Measurements from ENCODE around the gene USP12.

USP12 gene

DNA sequence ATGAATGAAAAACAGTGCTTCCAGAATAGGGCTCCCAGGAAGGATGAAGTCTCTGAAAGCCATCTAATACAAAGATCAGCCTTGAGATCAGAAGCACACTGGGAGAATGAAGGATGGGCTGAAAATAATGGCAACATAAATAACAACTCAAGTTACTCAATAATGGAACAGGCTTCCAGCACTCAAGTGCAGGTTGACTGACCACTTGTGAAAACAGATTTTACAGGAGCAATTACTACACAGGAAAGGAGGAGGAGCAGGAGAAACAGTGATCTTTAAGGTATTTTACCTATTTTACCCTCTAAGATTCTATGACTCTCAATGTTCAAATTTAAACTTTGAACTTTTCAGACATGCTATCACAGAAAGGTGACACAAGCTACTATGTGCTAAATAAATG is 106.0 kb downstream of the USP12 start:
- 0 out of 2 replicates have a peak, but pooled peaks cover 2% of the 10 kb centered on the region for H3F3A ChIP-seq (ENCODE audit: low read depth)
- H4K20me1 ChIP-seq (ENCODE audit: insufficient read depth, low read length, poor library complexity, severe bottlenecking): no peaks in the 10 kb centered on the region
- no peaks in the 10 kb centered on the region for H3K9me3 ChIP-seq (ENCODE audit: insufficient read depth, low read depth, low read length)
- H3K79me2 ChIP-seq (ENCODE audit: insufficient read depth, low read length): no peaks in the 10 kb centered on the region
- peaks cover 27% of the 10 kb centered on the region; the same call in 1 of the 2 replicates for H3K36me3 ChIP-seq (ENCODE audit: insufficient read depth, low read length)
- no peak for TF ChIP-seq CTCF (conservative IDR thresholded peaks at IDR 0.05; ENCODE audit: low read length)
- TF ChIP-seq EZH2phosphoT487 (IDR thresholded peaks at IDR 0.05; ENCODE audit: borderline replicate concordance): no peak
- H3K4me3 ChIP-seq (ENCODE audit: low read length, poor library complexity, severe bottlenecking): no peak overlapping the region
- H3K4me2 ChIP-seq (ENCODE audit: low read depth, low read length, poor library complexity, severe bottlenecking): no peak overlapping the region
- no peaks in the 10 kb centered on the region for H3K27me3 ChIP-seq (ENCODE audit: insufficient read depth, low read length, poor library complexity, severe bottlenecking)
- H3K9ac ChIP-seq (ENCODE audit: low read depth, low read length, poor library complexity, severe bottlenecking): no peak overlapping the region
- no peaks in the 10 kb centered on the region for H3K9me2 ChIP-seq (replicated peaks; ENCODE audit: low read depth, low read length)
- no peaks in the 10 kb centered on the region for H3K4me1 ChIP-seq (ENCODE audit: insufficient read depth, low read length, poor library complexity, severe bottlenecking)
- no peak overlapping the region for H2AFZ ChIP-seq (ENCODE audit: low read length)

DNA sequence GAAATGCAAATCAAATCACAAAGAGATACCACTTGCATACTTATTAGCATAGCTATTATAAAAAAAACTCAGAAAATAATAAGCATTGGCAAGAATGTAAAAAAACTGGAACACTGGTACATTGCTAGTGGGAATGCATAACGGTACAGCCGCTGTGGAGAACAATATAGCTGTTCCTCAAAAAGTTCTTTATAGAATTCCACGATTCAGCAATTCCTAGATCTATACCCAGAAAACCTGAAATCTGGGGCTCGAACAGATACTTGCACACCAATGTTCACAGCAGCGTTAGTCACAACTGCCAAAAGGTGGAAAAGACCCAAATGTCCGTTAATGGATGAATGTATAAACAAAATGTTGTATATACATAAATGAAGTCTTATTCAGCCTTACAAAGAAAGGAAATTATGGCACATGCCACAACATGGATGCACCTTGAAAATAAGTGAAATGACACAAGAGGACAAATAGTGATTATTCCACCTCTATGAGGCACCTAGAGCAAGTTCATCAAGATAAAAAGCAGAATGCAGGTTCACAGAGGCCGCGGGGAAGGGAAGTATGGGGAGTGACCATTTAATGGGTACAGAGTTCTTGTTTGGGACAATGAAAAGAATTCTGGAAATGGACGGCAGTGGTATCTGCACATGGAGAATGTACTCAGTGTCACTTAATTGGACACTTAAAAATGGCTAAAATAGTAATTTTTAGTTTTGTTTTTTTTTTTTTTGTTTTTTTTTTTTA is 107.2 kb downstream of the USP12 start:
- Histone ChIP-seq H2AFZ (ENCODE audit: low read length) (no peak overlapping the region), H3K9me2 (replicated peaks; ENCODE audit: low read depth, low read length) (no peaks in the 10 kb centered on the region), H3K79me2 (ENCODE audit: insufficient read depth, low read length) (no peaks in the 10 kb centered on the region), H3K4me3 (ENCODE audit: low read length, poor library complexity, severe bottlenecking) (no peak overlapping the region), H4K20me1 (ENCODE audit: insufficient read depth, low read length, poor library complexity, severe bottlenecking) (no peaks in the 10 kb centered on the region), H3K9me3 (ENCODE audit: insufficient read depth, low read depth, low read length) (no peaks in the 10 kb centered on the region), H3K36me3 (ENCODE audit: insufficient read depth, low read length) (peaks cover 18% of the 10 kb centered on the region; the same call in 1 of the 2 replicates), H3K9ac (ENCODE audit: low read depth, low read length, poor library complexity, severe bottlenecking) (no peak overlapping the region), H3K4me2 (ENCODE audit: low read depth, low read length, poor library complexity, severe bottlenecking) (no peak overlapping the region), H3K27me3 (ENCODE audit: insufficient read depth, low read length, poor library complexity, severe bottlenecking) (no peaks in the 10 kb centered on the region), H3F3A (ENCODE audit: low read depth) (0 out of 2 replicates have a peak, but pooled peaks cover 2% of the 10 kb centered on the region), H3K4me1 (ENCODE audit: insufficient read depth, low read length, poor library complexity, severe bottlenecking) (no peaks in the 10 kb centered on the region)
- no peak for TF ChIP-seq CTCF (conservative IDR thresholded peaks at IDR 0.05; ENCODE audit: low read length)
- no peak for TF ChIP-seq EZH2phosphoT487 (IDR thresholded peaks at IDR 0.05; ENCODE audit: borderline replicate concordance)

DNA sequence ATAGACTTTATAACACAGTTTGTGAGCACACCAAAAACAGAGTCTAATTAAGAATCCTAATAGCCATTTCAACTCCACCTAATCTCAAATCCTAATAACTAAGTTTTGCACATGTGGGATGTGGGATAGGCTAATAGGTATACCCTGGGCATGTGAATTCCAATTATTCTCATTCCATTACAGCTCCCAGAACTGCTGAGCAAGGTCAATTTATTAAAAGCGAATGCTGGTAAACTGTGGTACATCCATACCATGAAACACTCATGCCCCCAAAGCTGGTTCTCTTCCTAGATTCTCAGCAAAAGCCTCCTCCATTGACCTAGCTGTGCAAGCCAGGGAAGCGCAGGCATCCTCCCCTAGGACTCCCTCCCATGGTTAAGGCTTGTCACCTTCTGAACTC is 113.8 kb downstream of the USP12 start:
- Histone ChIP-seq H3F3A (ENCODE audit: low read depth) (no peaks in the 10 kb centered on the region), H3K79me2 (ENCODE audit: insufficient read depth, low read length) (no peaks in the 10 kb centered on the region), H4K20me1 (ENCODE audit: insufficient read depth, low read length, poor library complexity, severe bottlenecking) (no peaks in the 10 kb centered on the region), H3K9me2 (replicated peaks; ENCODE audit: low read depth, low read length) (no peaks in the 10 kb centered on the region), H3K27me3 (ENCODE audit: insufficient read depth, low read length, poor library complexity, severe bottlenecking) (no peaks in the 10 kb centered on the region), H3K4me2 (ENCODE audit: low read depth, low read length, poor library complexity, severe bottlenecking) (no peak overlapping the region), H2AFZ (ENCODE audit: low read length) (no peak overlapping the region), H3K9me3 (ENCODE audit: insufficient read depth, low read depth, low read length) (no peaks in the 10 kb centered on the region), H3K36me3 (ENCODE audit: insufficient read depth, low read length) (no peaks in the 10 kb centered on the region), H3K4me1 (ENCODE audit: insufficient read depth, low read length, poor library complexity, severe bottlenecking) (peaks cover 26% of the 10 kb centered on the region), H3K9ac (ENCODE audit: low read depth, low read length, poor library complexity, severe bottlenecking) (no peak overlapping the region), H3K4me3 (ENCODE audit: low read length, poor library complexity, severe bottlenecking) (no peak overlapping the region)
- TF ChIP-seq CTCF (conservative IDR thresholded peaks at IDR 0.05; ENCODE audit: low read length) (no peak), EZH2phosphoT487 (IDR thresholded peaks at IDR 0.05; ENCODE audit: borderline replicate concordance) (no peak)

All from Loucy (cell line).